HG03469 (cell line): ENCODE data around the gene PRPF40A.

Experiments
- ATAC-seq: cut with Tn5 transposase; IDR thresholded peaks from one replicate; pipeline ENCODE4 v1.9.1; 2021; ENCODE audit warnings: mild to moderate bottlenecking, moderate library complexity, moderate number of reproducible peaks; ENCODE audit not compliant: unreplicated experiment

The PRPF40A gene

DNA sequence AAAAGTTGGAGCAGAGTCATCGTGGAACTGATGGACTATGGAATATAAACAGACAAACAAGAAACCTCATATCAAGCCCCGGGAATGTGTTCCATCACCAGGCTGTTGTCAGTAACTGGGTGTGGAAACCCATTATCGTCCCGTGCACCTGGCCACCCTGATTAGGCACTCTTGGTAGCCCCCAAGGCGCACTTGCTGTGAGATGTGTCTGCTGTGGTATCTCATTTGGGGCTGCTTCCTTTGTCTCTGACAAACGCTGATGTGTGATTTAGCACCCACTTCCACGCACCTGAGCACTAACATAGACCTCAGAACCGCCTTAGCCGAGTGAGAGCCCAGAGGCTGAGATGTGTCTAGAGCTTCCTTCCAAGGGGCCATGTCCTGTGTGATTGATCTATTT lies 96.3 kb downstream of the PRPF40A start:
- ATAC-seq = no peak

DNA sequence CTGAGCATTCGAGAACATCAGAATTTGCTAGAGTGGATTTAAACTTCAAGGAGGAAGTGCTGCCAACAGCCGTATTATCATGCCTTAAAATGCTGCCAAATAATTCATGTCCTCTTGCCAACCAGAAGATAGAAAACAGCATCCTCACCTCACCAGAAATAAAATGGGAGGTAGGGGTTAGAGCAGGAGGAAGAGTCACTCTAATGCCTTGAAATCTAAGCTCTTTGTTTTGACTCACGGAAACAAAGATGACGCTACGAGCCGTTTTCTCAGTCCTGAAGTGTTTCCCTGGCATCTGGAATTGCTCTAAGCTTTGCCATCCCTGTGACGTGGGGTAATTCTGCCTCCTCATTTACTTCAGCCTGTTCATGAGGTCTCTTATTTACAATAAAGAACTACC lies 97.1 kb downstream of the PRPF40A start:
- ATAC-seq = no peak

DNA sequence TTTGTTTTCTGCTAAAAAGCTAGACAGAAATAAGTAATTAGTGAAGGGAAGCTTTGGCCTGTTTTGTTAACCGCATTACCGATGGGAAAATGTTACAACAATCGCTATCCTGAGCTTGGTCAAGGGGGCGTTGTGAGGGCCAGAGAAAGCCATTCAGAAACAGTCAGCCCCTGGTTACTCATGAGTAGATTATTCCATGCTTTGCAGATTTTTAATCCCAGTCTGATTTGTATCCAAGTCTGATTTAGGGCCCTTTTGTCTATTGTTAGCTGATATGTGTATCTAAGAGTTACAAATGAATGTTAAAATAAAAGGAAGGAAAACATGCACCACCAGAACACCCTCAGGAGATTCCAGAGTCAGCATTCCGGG lies 99.1 kb downstream of the PRPF40A start:
- no peak for ATAC-seq

DNA sequence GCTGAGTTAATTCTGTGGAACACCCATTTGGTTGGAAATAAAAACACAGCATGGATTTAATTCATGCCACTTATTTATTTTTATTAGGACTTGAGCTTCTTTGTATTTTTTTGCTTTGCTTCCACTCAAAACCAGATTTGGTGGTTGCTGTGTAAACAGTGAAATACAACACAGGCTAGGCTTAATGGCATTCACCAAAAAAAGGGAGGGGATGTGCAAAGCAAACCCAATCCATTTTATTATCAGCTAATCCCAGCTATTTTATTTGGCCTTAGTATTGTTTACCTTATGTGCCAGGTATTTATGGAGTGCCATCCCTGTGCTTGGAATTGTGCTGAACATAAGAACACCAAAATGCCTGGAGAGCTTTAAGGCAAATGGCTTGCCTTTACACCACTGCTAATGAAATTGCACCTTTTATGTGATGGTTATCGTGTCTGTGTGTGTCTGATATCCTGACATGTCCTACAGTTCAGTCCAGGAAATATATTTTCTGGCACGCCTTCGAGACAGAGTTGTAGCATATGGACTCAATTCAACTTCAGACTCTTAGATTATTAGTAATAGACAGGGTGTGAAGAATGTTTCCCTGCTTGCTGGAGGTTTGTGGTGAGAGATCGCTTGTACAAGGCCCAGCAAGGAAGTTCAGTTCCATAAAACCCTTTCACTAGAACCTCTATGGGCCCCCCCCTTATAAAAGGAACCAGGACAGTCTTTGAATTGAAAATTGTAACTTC lies 99.6 kb downstream of the PRPF40A start:
- ATAC-seq = no peak

GRCh38 chr2:152615177-152615576 lies 102.1 kb downstream of the PRPF40A start:
- ATAC-seq = no peak

GRCh38 chr2:152613235-152613634 lies 104.0 kb downstream of the PRPF40A start:
- no peak for ATAC-seq

GRCh38 chr2:152611458-152612231 lies 105.6 kb downstream of the PRPF40A start:
- peak; percentile 75 for ATAC-seq

DNA sequence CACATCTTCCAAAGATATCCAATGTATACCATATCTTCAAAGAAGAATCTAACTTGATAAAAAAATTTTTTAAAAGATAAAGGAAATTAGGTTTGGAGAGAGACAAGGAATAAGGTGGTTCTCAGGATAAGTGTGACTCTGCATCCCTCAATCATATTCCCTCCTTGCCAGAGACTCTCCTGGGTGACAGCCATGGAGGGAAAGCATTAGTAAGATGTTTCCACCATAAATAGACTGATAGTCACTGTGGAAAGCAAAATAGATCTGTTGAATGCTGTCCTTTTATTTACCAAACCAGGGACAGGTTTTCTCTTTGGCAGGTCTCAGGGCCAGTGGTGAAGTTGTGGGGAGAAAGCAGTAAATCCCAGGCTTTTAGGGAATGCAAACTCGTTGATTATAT lies 107.6 kb downstream of the PRPF40A start:
- no peak for ATAC-seq

DNA sequence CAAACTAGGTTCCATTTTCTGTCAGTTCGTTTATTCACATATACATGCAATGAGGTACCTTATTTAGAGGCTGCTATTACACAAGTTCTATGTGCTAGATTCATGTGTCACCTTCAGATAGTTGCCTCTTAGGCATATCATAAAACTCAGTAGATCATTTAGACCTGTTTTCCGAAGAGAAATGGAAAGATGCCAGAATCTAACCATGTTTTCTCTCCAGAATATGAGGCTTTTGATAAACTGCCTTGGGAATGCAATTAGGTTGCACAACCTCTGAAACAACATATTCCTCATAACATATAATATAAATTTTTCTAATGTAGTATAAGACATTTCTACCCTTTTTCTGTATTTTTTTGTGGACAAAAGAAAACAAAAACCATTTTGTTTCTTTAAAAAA lies 108.1 kb downstream of the PRPF40A start:
- ATAC-seq = no peak

GRCh38 chr2:152607793-152608300 lies 109.4 kb downstream of the PRPF40A start:
- ATAC-seq = no peak

GRCh38 chr2:152606941-152607340 lies 110.3 kb downstream of the PRPF40A start:
- no peak for ATAC-seq

GRCh38 chr2:152606081-152606480 lies 111.2 kb downstream of the PRPF40A start:
- no peak for ATAC-seq

GRCh38 chr2:152603166-152603565 lies 114.1 kb downstream of the PRPF40A start:
- no peak for ATAC-seq

DNA sequence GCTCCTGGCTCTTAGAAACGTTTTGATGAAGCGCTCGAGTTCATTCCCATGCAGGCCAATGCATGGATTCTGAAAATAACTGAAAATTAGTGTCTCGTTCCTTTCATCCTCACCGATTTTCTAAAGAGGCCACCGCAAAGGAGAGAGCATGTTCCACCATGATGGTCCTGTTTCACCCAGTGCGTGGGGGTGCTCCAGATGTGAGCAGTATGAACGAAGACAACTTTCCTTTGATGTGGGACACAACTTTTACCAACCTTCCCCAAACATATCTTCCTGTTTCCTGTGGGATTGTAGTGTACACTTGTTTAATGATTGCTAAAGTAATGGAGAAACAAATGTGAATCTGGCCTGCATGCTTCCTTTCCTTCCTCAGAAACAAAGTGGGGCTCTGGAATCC lies 114.5 kb downstream of the PRPF40A start:
- ATAC-seq = no peak
